Activated naive CD8-positive, alpha-beta T cell treated with anti-CD3 and anti-CD28 coated beads for 36 hours (primary cell): Measurements from ENCODE around the gene FAM20C. TPM values are rescaled to one million over a fixed set of nuclear protein-coding genes. Genes with fewer than 3 reads are reported as not detected.
"Not testable (repeated sequence)": the region's sequence is repeated elsewhere in the genome, so short reads cannot be mapped to it uniquely, and the experiment has no call there.

Source experiments
- DNase-seq: peaks from one replicate; pipeline ENCODE4 v3.0.0; 2021
- H3K27ac Mint-ChIP-seq: one replicate; pipeline ENCODE4 v1.8.0; 2022; ENCODE audit warnings: mild to moderate bottlenecking, moderate library complexity, mixed read lengths
- H3K27me3 Mint-ChIP-seq: one replicate; pipeline ENCODE4 v1.8.0; 2022; ENCODE audit warnings: mild to moderate bottlenecking, mixed read lengths
- H3K36me3 Mint-ChIP-seq: one replicate; pipeline ENCODE4 v1.8.0; 2021; ENCODE audit warnings: mild to moderate bottlenecking, mixed read lengths
- H3K4me1 Mint-ChIP-seq: one replicate; pipeline ENCODE4 v1.8.0; 2021; ENCODE audit warnings: mixed read lengths
- H3K4me3 Mint-ChIP-seq: one replicate; pipeline ENCODE4 v1.8.0; 2022; ENCODE audit warnings: mild to moderate bottlenecking, moderate library complexity, mixed read lengths
- H3K9me3 Mint-ChIP-seq: one replicate; pipeline ENCODE4 v1.8.0; 2022; ENCODE audit warnings: mixed read lengths
- total RNA-seq, 2 experiments: library from RNA; stranded (reverse); gene quantifications; one replicate each; pipeline ENCODE4 v1.2.3, GENCODE V29; 2021

The FAM20C gene
- total RNA-seq, 2 experiments from 2014 or later, result 1.1 TPM

DNA sequence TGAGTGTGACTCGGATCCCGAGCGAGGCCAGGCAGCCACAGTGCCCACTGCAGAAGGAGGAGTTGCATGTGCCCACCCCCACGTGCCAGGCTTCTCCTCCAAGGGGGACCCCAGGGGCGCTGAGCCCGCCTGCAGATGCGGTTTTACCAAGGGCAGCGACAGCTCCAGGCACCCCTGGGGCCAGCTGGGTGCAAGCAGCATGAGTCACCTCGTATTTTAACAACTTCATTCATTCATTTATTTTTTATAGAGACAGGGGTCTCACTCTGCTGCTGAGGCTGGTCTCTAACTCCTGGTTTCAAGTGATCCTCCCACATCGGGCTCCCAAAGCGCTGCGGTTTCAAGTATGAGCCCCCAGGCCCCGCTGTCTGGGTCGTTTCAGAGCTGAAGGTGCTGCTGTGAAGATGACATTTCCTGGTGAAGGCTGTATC, 96.3 kb downstream of the FAM20C start:
- H3K27ac Mint-ChIP-seq, result no peak overlapping the region
- peaks cover 37% of the 10 kb centered on the region for H3K27me3 Mint-ChIP-seq
- no peak overlapping the region for H3K4me3 Mint-ChIP-seq
- no peaks in the 10 kb centered on the region for H3K4me1 Mint-ChIP-seq
- DNase-seq, result no peak
- H3K9me3 Mint-ChIP-seq, result no peaks in the 10 kb centered on the region
- H3K36me3 Mint-ChIP-seq, result no peaks in the 10 kb centered on the region

DNA sequence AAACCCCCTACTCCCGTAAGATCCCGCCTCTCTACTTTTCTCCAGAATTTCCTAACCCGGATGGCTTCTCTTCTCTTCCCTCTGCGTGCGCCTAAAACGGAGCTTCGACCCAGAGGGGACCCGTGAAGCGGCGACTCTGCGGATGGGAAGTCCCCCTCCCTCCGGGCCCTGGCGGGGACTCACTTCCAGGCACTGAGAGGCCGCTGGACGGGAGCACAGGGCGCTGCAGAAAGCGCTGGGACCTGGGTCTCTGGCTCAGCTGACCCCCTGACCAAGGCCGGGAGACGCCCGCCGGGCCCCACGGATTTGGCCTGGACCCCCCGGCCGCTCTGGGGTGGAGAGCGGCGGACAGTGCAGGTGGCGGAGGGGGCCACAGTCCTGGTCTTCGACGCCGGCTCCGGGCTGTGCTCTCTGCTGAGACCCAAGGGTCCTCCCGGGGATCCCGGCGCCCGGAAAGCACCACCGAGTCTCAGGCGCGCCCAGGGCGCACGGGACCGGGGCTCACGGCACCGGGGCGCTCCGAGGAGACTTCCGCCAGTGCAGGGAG, 96.9 kb downstream of the FAM20C start:
- H3K27ac Mint-ChIP-seq, result no peak overlapping the region
- DNase-seq, result no peak
- H3K9me3 Mint-ChIP-seq, result no peaks in the 10 kb centered on the region
- H3K36me3 Mint-ChIP-seq, result no peaks in the 10 kb centered on the region
- peaks cover 37% of the 10 kb centered on the region for H3K27me3 Mint-ChIP-seq
- no peak overlapping the region for H3K4me3 Mint-ChIP-seq
- H3K4me1 Mint-ChIP-seq, result no peaks in the 10 kb centered on the region

DNA sequence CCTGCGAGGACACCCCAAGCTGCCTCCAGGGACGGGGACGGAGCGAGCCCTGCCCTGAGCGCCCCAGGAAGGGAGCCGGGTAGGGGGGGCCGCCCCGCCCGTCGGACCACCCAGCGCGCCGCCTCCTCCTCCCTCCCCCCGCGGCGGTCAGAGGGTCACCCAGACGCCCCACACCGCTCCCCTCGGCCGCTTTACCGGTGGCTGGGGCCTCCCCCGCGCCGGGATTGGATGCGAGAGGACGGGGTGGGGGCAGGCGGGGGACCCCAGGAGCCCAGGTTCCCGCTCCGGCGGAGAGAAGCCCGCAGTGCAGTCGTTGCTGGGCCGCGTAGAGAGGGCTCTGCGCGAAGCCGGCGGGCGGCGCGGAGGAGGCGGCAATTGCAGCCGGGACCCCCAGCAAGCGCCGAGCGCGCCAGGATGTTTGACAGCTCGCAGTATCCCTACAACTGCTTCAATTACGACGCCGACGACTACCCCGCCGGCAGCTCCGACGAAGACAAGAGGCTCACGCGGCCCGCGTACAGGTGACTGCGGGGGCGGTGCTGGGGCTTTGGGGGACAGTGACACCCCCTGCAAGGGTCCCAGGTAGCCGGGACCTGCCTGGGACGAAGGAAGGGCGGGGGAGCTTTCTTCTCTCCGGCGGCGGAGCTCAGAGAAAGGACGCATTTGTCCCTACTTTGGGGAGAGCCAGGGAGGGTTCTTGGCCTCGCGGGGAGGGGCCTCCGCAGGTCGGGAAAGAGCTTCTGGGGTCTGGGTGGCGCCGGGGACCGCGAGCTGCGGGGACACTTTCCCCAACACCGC, 97.6 kb downstream of the FAM20C start, which contains the start of gene FOXL3:
Gene FOXL3 (plus strand): TSS at position 415 of the 798 bp plus-strand sequence. CDS start 0 bp downstream, at position 415.
- Mint-ChIP-seq H3K9me3 (no peaks in the 10 kb centered on the region), H3K27me3 (peaks cover 37% of the 10 kb centered on the region), H3K4me1 (no peaks in the 10 kb centered on the region), H3K4me3 (no peak within 1 kb of the TSS), H3K36me3 (no peaks in the 10 kb centered on the region), H3K27ac (no peak within 1 kb of the TSS)
- DNase-seq, result no peak

DNA sequence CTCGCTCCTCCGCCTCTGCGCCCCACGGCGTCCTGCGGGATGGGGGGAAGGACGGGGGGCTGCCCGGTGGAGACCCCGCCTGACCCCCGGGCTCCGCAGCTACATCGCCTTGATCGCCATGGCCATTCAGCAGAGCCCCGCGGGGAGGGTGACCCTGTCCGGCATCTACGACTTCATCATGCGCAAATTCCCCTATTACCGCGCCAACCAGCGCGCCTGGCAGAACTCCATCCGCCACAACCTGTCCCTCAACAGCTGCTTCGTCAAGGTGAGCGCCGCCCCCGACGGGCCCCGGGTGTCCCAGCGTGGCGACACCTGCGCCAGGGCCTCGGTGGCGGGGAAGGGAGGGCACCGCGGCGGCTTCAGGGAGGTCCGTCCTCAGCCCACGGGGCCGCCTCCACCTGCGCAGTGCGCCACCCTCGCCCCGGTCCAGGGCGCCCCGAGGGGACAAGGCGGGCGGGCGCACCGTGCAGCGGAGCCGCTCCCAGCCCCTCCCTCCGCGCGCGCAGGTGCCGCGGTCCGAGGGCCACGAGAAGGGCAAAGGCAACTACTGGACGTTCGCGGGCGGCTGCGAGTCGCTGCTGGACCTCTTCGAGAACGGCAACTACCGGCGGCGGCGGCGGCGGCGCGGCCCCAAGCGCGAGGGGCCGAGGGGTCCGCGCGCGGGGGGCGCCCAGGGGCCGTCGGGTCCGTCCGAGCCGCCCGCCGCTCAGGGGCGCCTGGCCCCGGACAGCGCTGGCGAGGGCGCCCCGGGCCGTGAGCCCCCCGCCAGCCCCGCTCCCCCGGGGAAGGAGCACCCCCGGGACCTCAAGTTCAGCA, 98.4 kb downstream of the FAM20C start:
- DNase-seq, result no peak
- Mint-ChIP-seq H3K9me3 (no peaks in the 10 kb centered on the region), H3K4me3 (no peak overlapping the region), H3K36me3 (no peaks in the 10 kb centered on the region), H3K27ac (no peak overlapping the region), H3K27me3 (peaks cover 37% of the 10 kb centered on the region), H3K4me1 (no peaks in the 10 kb centered on the region)

DNA sequence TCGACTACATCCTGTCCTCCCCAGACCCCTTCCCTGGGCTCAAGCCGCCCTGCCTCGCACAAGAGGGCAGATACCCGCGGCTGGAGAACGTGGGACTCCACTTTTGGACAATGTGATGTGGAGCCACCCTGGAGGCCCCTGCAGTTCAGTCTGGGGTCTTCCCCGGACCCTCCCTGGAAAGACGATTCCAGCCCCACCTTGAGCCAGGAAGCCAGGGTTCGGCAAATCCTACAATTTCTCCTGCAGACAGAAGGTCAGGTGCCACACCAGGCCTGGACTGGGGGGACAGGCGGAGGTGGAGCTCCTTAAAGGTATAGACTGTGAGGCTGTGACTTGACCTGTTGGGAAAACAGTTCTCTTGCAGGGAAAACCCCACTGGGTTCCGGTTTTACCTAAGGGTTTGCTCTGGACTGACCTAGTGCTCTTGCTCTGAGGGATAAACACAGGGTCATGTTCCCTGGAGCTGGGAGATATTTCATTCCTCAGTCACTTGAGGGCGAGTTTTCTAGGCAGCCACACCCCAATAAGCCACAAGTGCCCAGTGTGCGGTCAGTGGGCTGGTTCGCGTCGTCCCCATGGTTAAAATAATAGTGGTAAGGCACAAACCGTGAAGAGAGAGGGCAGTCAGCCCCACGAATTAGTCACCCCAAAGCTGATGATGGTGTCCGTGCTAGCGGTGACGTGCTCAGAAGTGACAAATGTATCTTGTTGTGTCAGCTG, 99.2 kb downstream of the FAM20C start:
- Mint-ChIP-seq H3K4me1 (no peaks in the 10 kb centered on the region), H3K27ac (no peak overlapping the region), H3K9me3 (no peaks in the 10 kb centered on the region)

DNA sequence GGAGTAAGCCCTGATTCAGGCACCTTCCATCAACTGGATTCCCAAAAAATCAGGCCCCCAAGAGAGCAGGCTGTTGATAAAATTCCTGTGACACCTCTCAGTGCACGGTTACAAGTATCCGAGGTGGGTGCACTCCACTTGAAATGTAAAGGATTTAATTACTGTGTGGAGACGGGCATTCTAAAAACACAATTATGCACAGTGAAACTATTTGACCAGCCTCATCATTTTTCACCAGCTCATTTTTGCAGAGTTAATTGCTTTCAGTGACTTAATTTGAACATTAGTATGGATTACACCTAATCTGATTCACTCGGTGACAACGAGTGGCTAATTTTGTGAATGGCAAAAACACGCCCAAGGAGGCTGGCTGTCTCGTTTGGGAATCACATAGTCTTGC, 99.9 kb downstream of the FAM20C start:
- Mint-ChIP-seq H3K4me3 (no peak overlapping the region), H3K27me3 (peaks cover 37% of the 10 kb centered on the region), H3K27ac (no peak overlapping the region), H3K9me3 (no peaks in the 10 kb centered on the region), H3K36me3 (no peaks in the 10 kb centered on the region), H3K4me1 (no peaks in the 10 kb centered on the region)
- DNase-seq, result no peak

More for the DNA sequence above, 99.2 kb downstream of the FAM20C start:
- H3K4me3 Mint-ChIP-seq, result no peak overlapping the region
- H3K36me3 Mint-ChIP-seq, result no peaks in the 10 kb centered on the region
- peaks cover 37% of the 10 kb centered on the region for H3K27me3 Mint-ChIP-seq
- DNase-seq, result no peak

DNA sequence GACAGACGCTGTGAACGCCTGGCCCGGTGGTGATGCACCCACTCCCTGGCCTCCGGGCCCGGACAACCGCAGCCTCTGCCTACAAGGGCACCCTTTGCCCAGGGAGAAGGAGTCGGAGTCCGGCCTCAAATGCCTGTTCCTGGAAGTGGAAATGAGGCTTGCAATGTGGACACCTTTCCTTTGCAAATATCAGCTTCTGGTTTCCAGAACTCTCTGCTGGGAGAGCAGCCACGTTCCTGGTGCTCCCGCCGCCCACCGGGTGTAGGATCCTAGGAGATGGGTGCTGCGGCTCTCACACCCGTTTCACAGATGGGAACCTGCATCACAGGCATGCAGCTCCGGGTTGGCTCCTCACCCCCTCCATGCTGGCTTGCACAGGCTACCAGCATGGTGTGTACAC, 100.5 kb downstream of the FAM20C start:
- H3K27ac Mint-ChIP-seq, result no peak overlapping the region
- no peaks in the 10 kb centered on the region for H3K36me3 Mint-ChIP-seq
- H3K4me3 Mint-ChIP-seq, result no peak overlapping the region
- no peak for DNase-seq
- no peaks in the 10 kb centered on the region for H3K9me3 Mint-ChIP-seq
- H3K4me1 Mint-ChIP-seq, result no peaks in the 10 kb centered on the region
- peaks cover 36% of the 10 kb centered on the region for H3K27me3 Mint-ChIP-seq

DNA sequence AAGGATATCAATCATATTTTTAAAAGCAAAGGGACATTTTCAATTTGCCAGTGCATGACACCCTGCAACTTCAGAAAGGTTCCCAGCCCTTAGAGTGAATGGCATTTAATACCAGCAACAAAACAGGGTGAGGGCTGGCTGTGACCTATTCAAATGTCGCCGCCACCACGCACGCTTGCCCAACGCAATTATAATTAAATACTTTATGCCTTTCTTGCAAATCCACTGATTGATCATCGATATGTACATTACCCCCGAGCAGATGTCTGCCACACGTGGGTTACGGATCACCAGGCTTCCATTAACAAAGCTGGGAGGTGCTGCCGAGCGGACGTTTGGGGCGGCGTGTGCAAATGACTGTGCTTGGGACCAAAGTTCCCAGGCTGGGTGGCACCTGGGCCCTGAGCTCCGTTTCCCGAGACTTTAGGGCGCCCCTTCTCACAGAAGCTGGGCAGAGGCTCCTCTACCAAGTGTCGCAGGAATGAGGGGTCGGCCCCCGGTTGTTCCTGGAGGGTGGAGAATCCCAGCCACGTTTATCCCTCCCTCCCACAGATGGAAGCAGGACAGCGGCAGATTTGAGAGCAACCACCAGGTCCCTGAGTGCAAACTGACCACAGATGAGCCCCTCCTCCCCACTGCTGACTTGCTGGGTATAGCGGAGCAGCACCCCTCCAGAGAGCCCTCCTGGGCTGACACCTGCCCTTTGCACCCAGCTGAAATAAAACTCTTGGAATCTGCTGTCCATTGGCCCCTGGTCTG, 101.5 kb downstream of the FAM20C start:
- no peaks in the 10 kb centered on the region for H3K4me1 Mint-ChIP-seq
- no peaks in the 10 kb centered on the region for H3K9me3 Mint-ChIP-seq
- no peaks in the 10 kb centered on the region for H3K36me3 Mint-ChIP-seq
- no peak overlapping the region for H3K4me3 Mint-ChIP-seq
- DNase-seq, result no peak
- no peak overlapping the region for H3K27ac Mint-ChIP-seq
- peaks cover 25% of the 10 kb centered on the region for H3K27me3 Mint-ChIP-seq

DNA sequence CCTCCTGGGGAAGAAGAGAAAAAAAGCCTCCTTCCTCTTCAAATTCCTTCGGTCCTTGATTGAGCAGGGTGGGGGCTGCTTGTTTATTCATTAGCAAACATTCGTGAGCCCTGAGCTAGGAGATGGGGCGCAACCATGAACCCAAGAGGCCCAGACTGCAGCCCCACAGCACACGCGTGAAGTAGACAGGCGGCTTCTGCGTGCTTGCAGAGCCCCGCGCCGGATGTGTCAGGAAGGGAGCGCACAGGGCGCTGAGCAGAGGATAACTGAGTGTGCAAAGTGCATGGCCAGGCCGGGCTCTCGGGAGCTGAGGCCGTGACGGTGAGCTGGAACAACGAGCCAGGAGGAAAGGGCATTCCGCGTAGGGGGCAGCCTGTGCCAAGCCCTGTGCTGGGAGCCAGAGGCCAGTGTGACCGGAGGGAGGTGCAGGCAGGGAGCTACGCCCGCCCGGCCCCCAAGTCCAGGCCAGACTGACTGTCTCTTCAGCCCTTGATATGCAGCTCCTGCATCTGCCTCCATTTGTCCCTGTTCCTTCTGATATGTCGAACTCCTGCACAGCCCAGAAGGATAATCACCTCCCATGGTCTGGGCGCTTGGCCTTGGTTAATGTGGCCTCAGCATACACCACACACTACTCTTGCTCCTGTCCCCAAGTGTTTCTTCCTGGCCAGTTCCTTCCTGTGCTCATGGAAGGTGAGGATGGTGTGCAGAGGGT, 102.2 kb downstream of the FAM20C start:
- DNase-seq, result no peak
- Mint-ChIP-seq H3K4me1 (no peaks in the 10 kb centered on the region), H3K9me3 (no peaks in the 10 kb centered on the region), H3K27me3 (peaks cover 21% of the 10 kb centered on the region), H3K27ac (no peak overlapping the region), H3K36me3 (no peaks in the 10 kb centered on the region), H3K4me3 (no peak overlapping the region)

DNA sequence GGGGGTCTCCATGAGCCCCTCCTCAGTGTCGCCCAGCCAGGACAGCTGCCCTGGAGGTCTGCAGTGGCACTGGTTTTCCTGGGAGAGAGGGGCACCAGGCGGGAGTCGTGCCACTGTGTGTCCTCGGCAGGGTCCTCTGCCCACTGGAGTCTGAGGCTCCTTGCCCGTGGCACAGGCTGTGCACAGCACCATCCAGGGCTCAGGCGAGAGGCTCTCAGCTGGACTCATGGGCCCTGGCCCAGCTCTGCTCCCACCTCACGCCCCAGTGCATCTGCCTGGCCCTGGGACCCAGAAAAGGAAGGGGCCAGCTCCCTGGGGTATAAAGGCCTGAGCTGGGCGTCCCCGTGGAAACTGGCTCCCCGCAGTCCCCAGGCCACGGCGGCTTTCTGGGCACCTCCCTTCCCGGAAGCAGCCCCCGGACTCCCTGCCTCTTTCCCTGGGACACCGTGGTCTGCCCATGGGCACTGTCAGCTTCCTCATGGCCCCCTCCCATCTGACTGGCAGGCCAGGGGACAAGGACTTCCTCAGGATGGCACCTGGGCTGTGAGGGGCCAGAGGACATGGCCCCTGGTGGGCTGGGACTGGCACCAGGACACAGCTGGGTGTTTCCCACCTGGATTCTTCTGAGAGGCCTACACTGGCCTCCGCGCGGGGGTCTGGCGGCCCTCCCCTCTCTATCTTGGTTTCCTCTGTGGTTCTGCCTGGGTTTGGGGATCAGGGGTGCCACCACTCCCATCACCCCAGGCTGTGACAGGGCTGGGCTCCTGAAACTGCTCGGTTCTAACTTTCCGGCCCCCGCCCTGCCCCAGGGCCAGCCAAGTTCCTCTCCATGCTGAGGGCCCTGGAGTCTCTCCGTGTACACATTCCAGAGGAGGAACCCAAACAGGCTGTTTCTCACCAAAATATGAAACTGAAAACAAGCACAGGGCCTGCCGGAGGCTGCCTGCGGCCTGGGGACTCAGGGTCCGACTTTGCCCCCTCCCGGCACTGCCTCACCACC, 103.1 kb downstream of the FAM20C start:
- no peaks in the 10 kb centered on the region for H3K4me1 Mint-ChIP-seq
- H3K36me3 Mint-ChIP-seq, result no peaks in the 10 kb centered on the region
- no peaks in the 10 kb centered on the region for H3K9me3 Mint-ChIP-seq
- no peak for DNase-seq
- H3K27ac Mint-ChIP-seq, result no peak overlapping the region
- peaks cover 21% of the 10 kb centered on the region for H3K27me3 Mint-ChIP-seq
- H3K4me3 Mint-ChIP-seq, result no peak overlapping the region

DNA sequence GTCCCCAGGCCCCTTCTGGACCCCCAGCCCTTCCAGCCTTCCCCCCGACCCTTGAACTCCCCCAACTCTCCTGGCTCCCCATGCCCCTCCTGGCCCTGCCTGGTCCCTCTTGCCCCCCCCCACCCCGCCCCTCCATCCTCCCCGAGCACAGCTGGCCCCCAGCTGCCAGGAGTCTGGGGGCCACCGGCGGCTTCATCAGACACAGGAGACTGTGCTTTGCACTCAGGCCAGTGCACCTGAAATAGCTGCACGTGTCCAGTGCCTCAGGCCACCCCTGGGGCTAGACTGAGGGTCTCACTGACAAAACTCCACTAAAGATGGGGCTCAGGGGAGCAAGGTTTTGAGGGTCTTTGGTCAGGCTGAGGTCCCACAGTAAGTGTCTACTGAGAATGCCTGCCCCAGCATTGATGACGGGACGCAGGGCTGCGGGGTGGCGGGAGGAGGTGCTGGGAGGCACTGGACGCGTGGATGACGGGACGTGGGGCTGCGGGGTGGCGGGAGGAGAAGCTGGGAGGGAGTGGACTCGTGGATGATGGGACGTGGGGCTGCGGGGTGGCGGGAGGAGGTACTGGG, 104.1 kb downstream of the FAM20C start:
- Mint-ChIP-seq H3K4me3 (no peak overlapping the region), H3K36me3 (no peaks in the 10 kb centered on the region), H3K9me3 (no peaks in the 10 kb centered on the region), H3K27ac (no peak overlapping the region), H3K4me1 (no peaks in the 10 kb centered on the region), H3K27me3 (peaks cover 18% of the 10 kb centered on the region)
- DNase-seq, result no peak

DNA sequence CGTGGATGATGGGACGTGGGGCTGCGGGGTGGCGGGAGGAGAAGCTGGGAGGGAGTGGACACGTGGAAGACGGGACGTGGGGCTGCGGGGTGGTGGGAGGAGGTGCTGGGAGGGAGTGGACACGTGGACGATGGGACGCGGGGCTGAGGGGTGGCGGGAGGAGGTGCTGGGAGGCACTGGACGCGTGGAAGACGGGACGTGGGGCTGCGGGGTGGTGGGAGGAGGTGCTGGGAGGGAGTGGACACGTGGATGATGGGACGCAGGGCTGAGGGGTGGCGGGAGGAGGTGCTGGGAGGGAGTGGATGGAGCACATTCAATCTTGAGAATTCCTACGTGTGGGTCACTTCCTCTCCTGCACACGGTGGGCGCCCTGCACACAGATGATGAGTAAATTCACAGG, 104.8 kb downstream of the FAM20C start:
- not testable (repeated sequence) for H3K27ac Mint-ChIP-seq

More for the DNA sequence above, 104.8 kb downstream of the FAM20C start:
- not testable (repeated sequence) for H3K36me3 Mint-ChIP-seq, H3K9me3 Mint-ChIP-seq, H3K4me1 Mint-ChIP-seq, H3K4me3 Mint-ChIP-seq, DNase-seq
- H3K27me3 Mint-ChIP-seq, result peaks cover 12% of the 10 kb centered on the region
